Suppressor macrophage (primary cell): ENCODE measurements around the gene LRMDA.

Experiments
- DNase-seq, 4 experiments: peaks; one replicate each; pipeline ENCODE4 v3.0.0-alpha.2; 2020 to 2022

LRMDA gene

GRCh38 chr10:76291175-76291574 is 859.8 kb downstream of the LRMDA start:
- no peak for DNase-seq

- DNase-seq, result no peak
Observed at GRCh38 chr10:76291885-76292284, 860.5 kb downstream of the LRMDA start.

GRCh38 chr10:76296957-76297356 is 865.5 kb downstream of the LRMDA start:
- no peak for DNase-seq

GRCh38 chr10:76297358-76297757 is 865.9 kb downstream of the LRMDA start:
- no peak for DNase-seq

GRCh38 chr10:76297780-76298281 is 866.4 kb downstream of the LRMDA start:
- DNase-seq, result no peak

GRCh38 chr10:76298329-76298728 is 866.9 kb downstream of the LRMDA start:
- no peak for DNase-seq

- no peak for DNase-seq
Observed at GRCh38 chr10:76299501-76299900, 868.1 kb downstream of the LRMDA start.

GRCh38 chr10:76301211-76301610 is 869.8 kb downstream of the LRMDA start:
- DNase-seq, result no peak

GRCh38 chr10:76301950-76302349 is 870.5 kb downstream of the LRMDA start:
- DNase-seq, result no peak

GRCh38 chr10:76302481-76302880 is 871.1 kb downstream of the LRMDA start:
- no peak for DNase-seq

GRCh38 chr10:76302961-76303630 is 871.7 kb downstream of the LRMDA start:
- no peak for DNase-seq

GRCh38 chr10:76303682-76304316 is 872.4 kb downstream of the LRMDA start:
- peak; percentile 46 to 68 (median 60) for DNase-seq

GRCh38 chr10:76305930-76306615 is 874.6 kb downstream of the LRMDA start:
- peak in 3 of 4 experiments; percentile 34 to 60 (median 54) for DNase-seq

- peak; percentile 52 to 78 (median 76) for DNase-seq
Observed at GRCh38 chr10:76306856-76307255, 875.4 kb downstream of the LRMDA start.

GRCh38 chr10:76309070-76309469 is 877.6 kb downstream of the LRMDA start:
- DNase-seq, result peak; percentile 33 to 65 (median 48)

- no peak for DNase-seq
Observed at GRCh38 chr10:76309741-76310587, 878.5 kb downstream of the LRMDA start.

- no peak for DNase-seq
Observed at GRCh38 chr10:76310588-76311080, 879.2 kb downstream of the LRMDA start.

- peak; percentile 44 to 69 (median 68) for DNase-seq
Observed at GRCh38 chr10:76311752-76312636, 880.6 kb downstream of the LRMDA start.

- DNase-seq, result no peak
Observed at GRCh38 chr10:76315240-76315639, 883.8 kb downstream of the LRMDA start.

- no peak for DNase-seq
Observed at GRCh38 chr10:76316234-76316633, 884.8 kb downstream of the LRMDA start.

- DNase-seq, result no peak
Observed at GRCh38 chr10:76317078-76317477, 885.7 kb downstream of the LRMDA start.
